ENCODE measurements around the gene RHOJ. TPM values are rescaled to one million over a fixed set of nuclear protein-coding genes. Genes with fewer than 3 reads are reported as not detected.

Gene RHOJ
- total and polyA plus RNA-seq, 2 of the 4 experiments (the other 2 are of a cell fraction): 9.5 to 33.9 TPM

DNA sequence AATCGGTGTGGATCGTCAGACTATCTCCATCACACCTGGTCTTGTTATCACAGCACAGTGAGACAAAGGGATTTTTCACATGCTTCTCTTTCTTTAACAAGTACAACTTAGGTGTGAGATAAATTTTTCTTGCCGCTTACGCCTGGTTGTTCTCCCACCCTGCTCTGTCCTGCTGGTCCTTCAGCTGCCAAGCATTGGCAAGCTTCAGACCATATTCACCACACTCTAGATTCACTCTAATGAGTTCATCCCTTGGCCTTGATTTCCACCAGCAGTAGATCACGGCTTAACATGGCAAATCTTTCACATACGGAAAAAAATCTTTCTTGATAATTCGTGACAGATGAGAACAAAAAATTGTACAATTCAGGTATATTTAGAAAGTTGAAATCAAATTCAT is 33.5 kb downstream of the RHOJ start:
- DNase-seq (no peak), ATAC-seq (ENCODE audit: low read depth) (no peak)
- CTCF ChIA-PET: interaction anchor here (0.6 kb wide), 1 partner anchor 9 kb away, joined by 3 read pairs; no protein-coding TSS in a partner anchor
- dilution Hi-C loops (cut with HindIII; ENCODE audit: low sequenced_read_pairs, unreplicated experiment): no loop called here
- Histone ChIP-seq H4K20me1 (ENCODE audit: insufficient read depth, low read length) (no peaks in the 10 kb centered on the region), H3K36me3 (ENCODE audit: control insufficient read depth, insufficient read depth, low read length) (no peaks in the 10 kb centered on the region), H3K4ac (ENCODE audit: low read depth, low read length) (no peak overlapping the region), H4K91ac (ENCODE audit: insufficient read depth, low read depth, low read length) (no peak overlapping the region), H3K18ac (ENCODE audit: low read depth, low read length) (no peak overlapping the region), H2BK20ac (ENCODE audit: low read depth, low read length) (no peak overlapping the region), H2BK120ac (ENCODE audit: low read depth, low read length) (no peak overlapping the region), H4K5ac (ENCODE audit: low read depth, low read length) (no peak overlapping the region), H3K4me3 (ENCODE audit: insufficient read depth, low read depth, low read length) (no peak overlapping the region), H3K14ac (replicated peaks; ENCODE audit: low read depth, low read length) (no peak overlapping the region), H2AK5ac (ENCODE audit: low read depth, low read length) (no peak overlapping the region), H2BK5ac (ENCODE audit: low read depth, low read length, poor library complexity, severe bottlenecking) (no peak overlapping the region), H3K4me1 (ENCODE audit: control insufficient read depth, insufficient read depth, low read length) (no peaks in the 10 kb centered on the region), H3K27me3 (ENCODE audit: control insufficient read depth, insufficient read depth, low read length) (no peaks in the 10 kb centered on the region), H2AK9ac (replicated peaks; ENCODE audit: low read depth, low read length, poor library complexity) (no peak overlapping the region), H3K27ac (ENCODE audit: insufficient read depth, low read length) (no peak overlapping the region), H3K9me1 (ENCODE audit: insufficient read depth, low read length) (no peaks in the 10 kb centered on the region), H3K56ac (ENCODE audit: extremely low read depth, insufficient read depth, low read length) (no peak overlapping the region; the same call in 1 of the 2 replicates), H3K23ac (ENCODE audit: low read depth, low read length) (no peak overlapping the region), H3K9ac (ENCODE audit: low read depth, low read length) (no peak overlapping the region), H3K4me2 (ENCODE audit: low read depth, low read length) (no peak overlapping the region), H2BK15ac (ENCODE audit: low read depth, low read length) (no peak overlapping the region), H4K8ac (ENCODE audit: low read depth in 2 of 2, low read length in 2 of 2) (no peak overlapping the region), H3K79me1 (ENCODE audit: low read depth in 1 of 2, low read length in 2 of 2) (no peaks in the 10 kb centered on the region; a peak in 1 of 4 replicates), H3K9me3 (ENCODE audit: control insufficient read depth, insufficient read depth, low read length) (no peaks in the 10 kb centered on the region), H2AFZ (replicated peaks; ENCODE audit: low read length, poor library complexity) (no peak overlapping the region)
- WGBS, 2 experiments (ENCODE audit: extremely low coverage in 2 of 2, insufficient read length in 1 of 2): 67% methylated on average over 2 of the region's 7 CpGs; no CpG with 5 or more reads in 1 of the 2 experiments
- no TSS peak for BruUV-seq (replicated peaks)
- no peak for TF ChIP-seq BHLHE40 (IDR thresholded peaks at IDR 0.05; ENCODE audit: low read depth, low read length)
- TF ChIP-seq CHD1 (IDR thresholded peaks at IDR 0.05; ENCODE audit: low read depth, low read length): no peak
- no peak for TF ChIP-seq RFX5 (IDR thresholded peaks at IDR 0.05; ENCODE audit: low read depth, low read length)
- no peak for TF ChIP-seq CEBPB (IDR thresholded peaks at IDR 0.05; ENCODE audit: low read depth, low read length)
- no peak for TF ChIP-seq ELK1 (IDR thresholded peaks at IDR 0.05; ENCODE audit: borderline replicate concordance, low read depth, low read length)
- no peak for TF ChIP-seq FOS (IDR thresholded peaks at IDR 0.05; ENCODE audit: low read depth, low read length)
- TF ChIP-seq MAFK (IDR thresholded peaks at IDR 0.05; ENCODE audit: low read depth, low read length): no peak
- no peak for TF ChIP-seq RAD21 (IDR thresholded peaks at IDR 0.05; ENCODE audit: low read length)
- TF ChIP-seq MXI1 (IDR thresholded peaks at IDR 0.05; ENCODE audit: borderline replicate concordance, low read depth, low read length): no peak
- TF ChIP-seq, protein P1, sequence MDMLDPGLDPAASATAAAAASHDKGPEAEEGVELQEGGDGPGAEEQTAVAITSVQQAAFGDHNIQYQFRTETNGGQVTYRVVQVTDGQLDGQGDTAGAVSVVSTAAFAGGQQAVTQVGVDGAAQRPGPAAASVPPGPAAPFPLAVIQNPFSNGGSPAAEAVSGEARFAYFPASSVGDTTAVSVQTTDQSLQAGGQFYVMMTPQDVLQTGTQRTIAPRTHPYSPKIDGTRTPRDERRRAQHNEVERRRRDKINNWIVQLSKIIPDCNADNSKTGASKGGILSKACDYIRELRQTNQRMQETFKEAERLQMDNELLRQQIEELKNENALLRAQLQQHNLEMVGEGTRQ (IDR thresholded peaks at IDR 0.05; ENCODE audit: low read depth, low read length): no peak
- TF ChIP-seq POLR2A (IDR thresholded peaks at IDR 0.05; ENCODE audit: low read depth, low read length): no peak
- no peak for TF ChIP-seq MAZ (IDR thresholded peaks at IDR 0.05; ENCODE audit: borderline replicate concordance, low read depth, low read length)
- TF ChIP-seq SMC3 (IDR thresholded peaks at IDR 0.05; ENCODE audit: low read depth, low read length): no peak
- POLR2A ChIA-PET (ENCODE audit: unreplicated experiment): no interaction called here
- in situ Hi-C loops (cut with MboI; ENCODE audit: low sequenced_read_pairs): no loop called here
- intact Hi-C loops (cut with micrococcal nuclease): no loop called here

All from IMR-90 (cell line).